MCF 10A (cell line): Measurements from ENCODE around the gene SOWAHA. TPM values are rescaled to one million over a fixed set of nuclear protein-coding genes. Genes with fewer than 3 reads are reported as not detected.

Source experiments
- BruUV-seq: library from RNA; stranded (reverse); fragments of 400-500 nt; replicated peaks from 2 replicates; lab custom pipeline; 2021; lab: Mats Ljungman, UMichigan
- CTCF ChIA-PET: fragments of 300-600 bp; sonication (Branson Sonifier 250); formaldehyde crosslinking; extraction: SDS; loops from one replicate; lab custom pipeline; 2021; ENCODE audit warnings: antibody characterized with exemption, inconsistent platforms; lab: Yijun Ruan, JAX
- POLR2A ChIA-PET: fragments of 300-600, 350-650 bp; sonication (Branson Sonifier 250); formaldehyde crosslinking; extraction: SDS; loops from one replicate; lab custom pipeline; 2020; ENCODE audit warnings: antibody characterized with exemption, inconsistent platforms; lab: Yijun Ruan, JAX
- DNase-seq: peaks from one replicate; pipeline ENCODE4 v3.0.0-alpha.2; 2018; ENCODE audit not compliant: unreplicated experiment
- H3K27ac Mint-ChIP-seq: one replicate; pipeline ENCODE4 v1.8.0; 2022; ENCODE audit warnings: mild to moderate bottlenecking, low read depth, mixed read lengths; ENCODE audit not compliant: unreplicated experiment
- H3K27me3 Mint-ChIP-seq: one replicate; pipeline ENCODE4 v1.8.0; 2022; ENCODE audit warnings: mixed read lengths; ENCODE audit not compliant: insufficient read depth, unreplicated experiment
- H3K36me3 Mint-ChIP-seq: one replicate; pipeline ENCODE4 v1.8.0; 2022; ENCODE audit warnings: mild to moderate bottlenecking, moderate library complexity, mixed read lengths; ENCODE audit not compliant: insufficient read depth, unreplicated experiment
- H3K4me1 Mint-ChIP-seq: one replicate; pipeline ENCODE4 v1.8.0; 2022; ENCODE audit warnings: mixed read lengths; ENCODE audit not compliant: insufficient read depth, unreplicated experiment
- H3K4me3 Mint-ChIP-seq: one replicate; pipeline ENCODE4 v1.8.0; 2022; ENCODE audit warnings: mild to moderate bottlenecking, moderate library complexity, mixed read lengths; ENCODE audit not compliant: unreplicated experiment
- H3K9me3 Mint-ChIP-seq: one replicate; pipeline ENCODE4 v1.8.0; 2022; ENCODE audit warnings: mixed read lengths; ENCODE audit not compliant: unreplicated experiment
- CTCF ChIP-seq: fragments of 200-600 bp; IDR thresholded peaks from one replicate; pipeline ENCODE4 v1.8.0; 2022; ENCODE audit warnings: antibody characterized with exemption, mild to moderate bottlenecking; ENCODE audit not compliant: unreplicated experiment
- intact Hi-C: fragments of 100-400 bp; cut with micrococcal nuclease; formaldehyde crosslinking; loops from 2 replicates; pipeline ENCODE4 v1.14.1; 2022
- total RNA-seq: library from RNA; stranded (reverse); gene quantifications from 2 replicates; pipeline ENCODE4 v1.2.3, GENCODE V29; 2022

Gene SOWAHA
- total RNA-seq, 1 experiment from 2014 or later, result not detected

- Mint-ChIP-seq H3K27ac (no peak overlapping the region), H3K36me3 (peaks cover 6% of the 10 kb centered on the region), H3K4me3 (no peak overlapping the region), H3K27me3 (no peaks in the 10 kb centered on the region), H3K9me3 (no peaks in the 10 kb centered on the region), H3K4me1 (peaks cover 18% of the 10 kb centered on the region)
- POLR2A ChIA-PET, result interaction anchor here (0.6 to 10.9 kb wide), 3 partner anchors 20 to 188 kb away, joined by 3 to 176 read pairs (median 11); partner anchors contain the start of genes GDF9, LEAP2 and UQCRQ
- BruUV-seq, result no TSS peak
- CTCF ChIA-PET, result interaction anchor here (0.7 to 10.4 kb wide), 6 partner anchors 14 to 1124 kb away, joined by 3 to 211 read pairs (median 4); partner anchors contain the start of genes GDF9 and UQCRQ
- DNase-seq, result no peak
- intact Hi-C loops, result no loop called here
- no peak for TF ChIP-seq CTCF
Measured at GRCh38 chr5:132834057-132834456, 21.0 kb downstream of the SOWAHA start.

- POLR2A ChIA-PET, result interaction anchor here (10.9 kb wide), 1 partner anchor 31 kb away, joined by 176 read pairs; the partner anchor contains the start of genes GDF9, LEAP2 and UQCRQ
- TF ChIP-seq CTCF, result no peak
- CTCF ChIA-PET, result interaction anchor here (1.1 kb wide), 1 partner anchor 16 kb away, joined by 3 read pairs; no protein-coding TSS in a partner anchor
Measured at GRCh38 chr5:132836852-132837251, 23.8 kb downstream of the SOWAHA start.

GRCh38 chr5:132837868-132838267, 24.8 kb downstream of the SOWAHA start:
- H3K9me3 Mint-ChIP-seq, result no peaks in the 10 kb centered on the region
- no TSS peak for BruUV-seq
- H3K4me3 Mint-ChIP-seq, result no peak overlapping the region
- TF ChIP-seq CTCF, result no peak
- no peaks in the 10 kb centered on the region for H3K27me3 Mint-ChIP-seq
- peaks cover 30% of the 10 kb centered on the region for H3K4me1 Mint-ChIP-seq
- H3K27ac Mint-ChIP-seq, result no peak overlapping the region
- no peak for DNase-seq
- H3K36me3 Mint-ChIP-seq, result no peaks in the 10 kb centered on the region
- POLR2A ChIA-PET, result interaction anchor here (5.1 to 5.3 kb wide), 3 partner anchors 8 to 29 kb away, joined by 44 to 63 read pairs (median 59); partner anchors contain the start of genes GDF9, SHROOM1 and UQCRQ
- intact Hi-C loops, result no loop called here
- CTCF ChIA-PET, result interaction anchor here (1.1 to 3.1 kb wide), 3 partner anchors 8 to 21 kb away, joined by 3 to 29 read pairs (median 10); partner anchors contain the start of gene SHROOM1

More at GRCh38 chr5:132836852-132837251, 23.8 kb downstream of the SOWAHA start:
- Mint-ChIP-seq H3K4me3 (no peak overlapping the region), H3K4me1 (peaks cover 30% of the 10 kb centered on the region), H3K9me3 (no peaks in the 10 kb centered on the region), H3K36me3 (no peaks in the 10 kb centered on the region), H3K27me3 (no peaks in the 10 kb centered on the region), H3K27ac (no peak overlapping the region)
- intact Hi-C loops, result no loop called here
- no TSS peak for BruUV-seq
- DNase-seq, result no peak

- H3K9me3 Mint-ChIP-seq, result no peaks in the 10 kb centered on the region
Measured at GRCh38 chr5:132838516-132839282, 25.6 kb downstream of the SOWAHA start.

More at GRCh38 chr5:132838516-132839282, 25.6 kb downstream of the SOWAHA start:
- intact Hi-C loops, result no loop called here
- Mint-ChIP-seq H3K4me1 (peaks cover 30% of the 10 kb centered on the region), H3K4me3 (no peak overlapping the region), H3K27ac (peak overlapping the region; percentile 99), H3K27me3 (no peaks in the 10 kb centered on the region), H3K36me3 (no peaks in the 10 kb centered on the region)
- no peak for TF ChIP-seq CTCF
- ChIA-PET POLR2A (interaction anchor here (1.0 to 5.3 kb wide), 9 partner anchors 9 to 348 kb away, joined by 3 to 63 read pairs (median 9); partner anchors contain the start of genes GDF9, IRF1, SHROOM1 and UQCRQ), CTCF (interaction anchor here (0.6 to 4.5 kb wide), 5 partner anchors 9 to 159 kb away, joined by 3 to 29 read pairs (median 10); partner anchors contain the start of genes GDF9, SHROOM1 and UQCRQ)
- BruUV-seq, result no TSS peak
- DNase-seq, result no peak
